NCI-H187 treated with DMSO at 0.1 percent for 48 hours (cell line): ENCODE results near the gene EXOC4.
"Not testable (repeated sequence)": the region's sequence is repeated elsewhere in the genome, so short reads cannot be mapped to it uniquely, and the experiment has no call there.

Experiments used
- DNase-seq: peaks from one replicate; lab custom pipeline; 2025; lab: John Stamatoyannopoulos, UW

The EXOC4 gene

DNA sequence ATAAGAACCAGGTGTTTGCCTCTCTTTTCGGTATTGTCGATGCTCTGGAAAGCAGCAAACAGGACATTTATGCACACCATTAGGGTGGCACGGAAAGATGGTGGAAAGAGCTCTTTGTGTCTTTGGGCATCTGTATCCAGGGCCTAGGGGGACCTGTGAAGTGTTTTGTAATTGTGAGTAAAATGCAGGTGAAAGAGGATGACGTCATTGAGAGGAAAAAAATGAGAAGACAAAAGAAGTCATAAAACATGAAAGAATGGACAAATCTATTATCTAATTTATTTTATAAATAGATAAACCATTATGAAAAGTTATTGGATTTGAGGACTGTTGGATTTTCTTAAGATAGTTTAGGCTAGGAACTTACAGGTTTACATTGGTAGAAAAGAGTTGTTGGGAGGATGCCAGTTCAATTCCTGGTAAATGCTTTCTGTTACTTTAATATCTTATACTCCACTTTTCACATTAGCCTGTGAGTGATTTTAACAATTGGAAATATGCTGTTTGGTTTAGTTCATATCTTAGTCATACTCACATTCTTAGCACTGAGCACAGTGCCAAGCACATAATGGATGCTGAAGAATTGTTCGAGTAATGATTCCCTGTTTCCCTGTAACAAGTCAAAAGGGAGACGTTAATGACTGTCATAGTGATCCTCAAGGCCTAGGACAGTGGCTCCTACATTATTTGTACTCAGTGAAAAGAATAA lies 62.6 kb downstream of the EXOC4 start:
- DNase-seq, result no peak

DNA sequence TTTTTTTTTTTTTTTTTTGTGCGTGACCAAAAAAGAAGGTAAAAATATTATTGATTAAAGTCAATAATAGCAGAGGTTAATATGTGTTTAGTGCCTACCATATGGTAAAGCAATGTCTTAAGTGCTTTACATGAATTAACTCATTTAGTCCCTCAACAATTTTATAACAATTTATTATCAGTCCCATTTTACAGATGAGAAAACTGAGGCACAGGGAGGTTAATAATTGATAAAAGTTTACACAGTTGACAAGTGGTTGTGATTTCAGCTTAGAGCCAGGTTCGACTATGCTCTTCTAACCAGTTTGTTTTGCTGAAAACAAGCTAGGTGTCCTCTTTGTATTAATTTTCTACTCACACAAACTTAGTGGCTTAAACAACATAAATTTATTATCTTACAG lies 67.0 kb downstream of the EXOC4 start:
- DNase-seq, result no peak

DNA sequence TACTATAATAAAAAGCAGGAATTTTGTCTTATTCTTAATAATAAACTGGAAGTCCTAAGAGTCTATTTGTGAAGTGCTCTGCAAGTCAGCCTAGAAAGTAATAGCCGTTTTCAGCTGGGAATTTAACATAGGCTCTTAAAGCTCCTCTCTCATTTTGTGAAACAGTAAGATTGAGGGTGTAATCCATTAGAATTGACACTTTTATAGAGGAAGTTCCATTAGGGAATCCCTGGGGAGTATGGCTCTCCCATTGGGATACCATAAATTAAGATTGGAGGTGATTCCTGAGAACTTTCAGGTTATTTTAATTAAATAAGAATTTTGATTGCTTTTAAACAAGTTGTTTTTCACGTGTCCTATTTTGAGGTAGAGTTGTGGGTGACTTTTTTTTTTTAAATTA lies 68.0 kb downstream of the EXOC4 start:
- no peak for DNase-seq

DNA sequence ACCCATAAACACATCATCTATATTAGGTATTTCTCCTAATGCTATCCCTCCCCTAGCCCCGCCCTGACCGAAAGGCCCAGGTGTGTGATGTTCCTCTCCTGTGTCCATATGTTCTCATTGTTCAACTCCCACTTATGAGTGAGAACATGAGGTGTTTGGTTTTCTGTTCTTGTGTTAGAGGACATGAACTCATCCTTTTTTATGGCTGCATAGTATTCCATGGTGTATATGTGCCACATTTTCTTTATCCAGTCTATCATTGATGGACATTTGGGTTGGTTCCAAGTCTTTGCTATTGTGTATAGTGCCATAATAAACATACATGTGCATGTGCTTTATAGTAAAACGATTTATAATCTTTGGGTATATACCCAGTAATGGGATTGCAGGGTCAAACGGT lies 68.5 kb downstream of the EXOC4 start:
- not testable (repeated sequence) for DNase-seq

DNA sequence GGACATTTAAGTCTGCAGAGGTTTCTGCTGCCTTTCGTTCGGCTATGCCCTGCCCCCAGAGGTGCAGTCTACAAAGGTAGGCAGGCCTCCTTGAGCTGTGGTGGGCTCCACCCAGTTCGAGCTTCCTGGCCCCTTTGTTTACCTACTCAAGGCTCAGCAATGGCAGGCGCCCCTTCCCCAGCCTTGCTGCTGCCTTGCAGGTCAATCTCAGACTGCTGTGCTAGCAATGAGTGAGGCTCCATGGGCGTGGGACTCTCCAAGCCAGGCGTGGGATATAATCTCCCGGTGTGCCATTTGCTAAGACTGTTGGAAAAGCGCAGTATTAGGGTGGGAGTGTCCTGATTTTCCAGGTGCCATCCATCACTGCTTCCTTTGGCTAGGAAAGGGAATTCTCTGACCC lies 73.9 kb downstream of the EXOC4 start:
- DNase-seq, result not testable (repeated sequence)

DNA sequence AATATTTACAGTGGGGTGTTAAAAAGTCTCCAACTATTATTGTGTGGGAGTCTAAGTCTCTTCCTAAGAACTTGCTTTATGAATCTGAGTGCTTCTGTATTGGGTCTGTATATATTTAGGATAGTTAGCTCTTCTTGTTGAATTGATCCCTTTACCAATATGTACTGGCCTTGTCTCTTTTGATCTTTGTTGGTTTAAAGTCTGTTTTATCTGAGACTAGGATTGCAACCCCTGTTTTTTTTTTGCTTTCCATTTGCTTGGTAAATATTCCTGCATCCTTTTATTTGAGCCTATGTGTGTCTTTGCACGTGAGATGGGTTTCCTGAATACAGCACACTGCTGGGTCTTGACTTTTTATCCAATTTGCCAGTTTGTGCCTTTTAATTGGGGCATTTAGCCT lies 75.1 kb downstream of the EXOC4 start:
- DNase-seq, result not testable (repeated sequence)

DNA sequence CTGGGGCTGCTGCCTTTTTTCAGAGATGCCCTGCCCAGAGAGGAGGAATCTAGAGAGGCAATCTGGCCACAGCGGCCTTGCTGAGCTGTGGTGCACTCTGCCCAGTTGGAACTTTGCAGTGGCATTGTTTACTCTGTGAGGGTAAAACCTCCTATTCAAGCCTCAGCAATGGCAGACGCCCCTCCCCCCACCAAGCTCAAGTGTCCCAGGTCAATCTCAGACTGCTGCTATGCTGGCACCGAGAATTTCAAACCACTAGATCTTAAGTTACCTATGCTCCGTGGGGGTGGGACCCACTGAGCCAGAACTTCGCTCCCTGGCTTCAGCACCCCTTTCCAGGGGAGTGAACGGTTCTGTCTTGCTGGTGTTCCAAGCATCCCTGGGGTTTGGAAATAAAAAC lies 77.2 kb downstream of the EXOC4 start:
- DNase-seq, result no peak

DNA sequence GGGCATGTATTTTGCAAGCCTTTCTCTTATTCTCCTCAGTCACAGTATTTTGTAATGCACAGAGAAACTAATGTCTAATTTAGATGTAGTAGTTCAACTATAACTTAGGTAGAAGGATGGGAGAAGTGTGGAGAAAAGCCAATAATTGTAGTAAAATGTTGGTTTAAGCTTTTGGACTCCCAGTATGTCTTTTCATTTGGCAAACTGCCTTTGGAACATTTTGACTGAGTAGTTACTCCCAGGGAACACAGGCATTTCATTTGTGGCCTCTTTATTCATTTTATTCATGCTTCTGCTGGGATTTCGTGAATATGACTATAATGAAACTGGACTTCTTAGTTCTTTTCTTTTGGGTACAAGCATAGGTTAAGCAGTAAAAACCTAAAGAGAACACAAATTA lies 79.0 kb downstream of the EXOC4 start:
- DNase-seq, result no peak

DNA sequence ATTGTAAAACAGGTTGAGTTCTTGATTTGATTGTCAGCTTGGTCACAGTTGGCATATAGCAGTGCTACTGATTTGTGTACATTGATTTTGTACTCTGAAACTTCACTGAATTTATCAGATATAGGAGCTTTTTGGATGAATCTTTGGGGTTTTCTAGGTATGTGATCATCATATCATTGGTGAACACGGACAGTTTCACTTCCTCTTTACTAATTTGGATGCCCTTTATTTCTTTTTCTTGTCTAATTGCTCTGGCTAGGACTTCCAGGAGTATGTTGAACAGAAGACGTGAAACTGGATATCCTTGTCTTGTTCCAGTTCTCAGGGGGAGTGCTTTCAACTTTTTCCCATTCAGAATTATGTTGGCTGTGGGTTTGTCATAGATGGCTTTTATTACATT lies 86.9 kb downstream of the EXOC4 start:
- DNase-seq, result no peak

DNA sequence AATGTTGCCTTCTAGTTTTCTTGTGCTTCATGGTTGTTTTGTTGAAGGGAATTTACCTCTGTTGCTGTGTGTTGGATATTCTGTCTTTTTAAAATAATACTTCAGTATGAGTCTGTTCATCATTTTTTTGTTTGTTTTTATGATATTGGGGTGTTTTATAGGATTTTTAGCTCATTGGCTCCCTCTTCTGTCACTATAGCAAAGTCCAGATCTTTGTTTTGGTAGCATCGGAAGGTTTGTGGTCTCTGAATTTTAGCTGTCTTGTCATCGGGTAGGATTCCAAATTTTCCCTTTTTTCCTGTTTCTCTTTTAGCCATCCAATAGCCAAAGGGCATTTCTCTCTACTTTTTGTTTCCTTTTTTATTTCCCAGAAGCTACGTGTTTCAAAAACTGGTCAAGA lies 91.4 kb downstream of the EXOC4 start:
- no peak for DNase-seq

DNA sequence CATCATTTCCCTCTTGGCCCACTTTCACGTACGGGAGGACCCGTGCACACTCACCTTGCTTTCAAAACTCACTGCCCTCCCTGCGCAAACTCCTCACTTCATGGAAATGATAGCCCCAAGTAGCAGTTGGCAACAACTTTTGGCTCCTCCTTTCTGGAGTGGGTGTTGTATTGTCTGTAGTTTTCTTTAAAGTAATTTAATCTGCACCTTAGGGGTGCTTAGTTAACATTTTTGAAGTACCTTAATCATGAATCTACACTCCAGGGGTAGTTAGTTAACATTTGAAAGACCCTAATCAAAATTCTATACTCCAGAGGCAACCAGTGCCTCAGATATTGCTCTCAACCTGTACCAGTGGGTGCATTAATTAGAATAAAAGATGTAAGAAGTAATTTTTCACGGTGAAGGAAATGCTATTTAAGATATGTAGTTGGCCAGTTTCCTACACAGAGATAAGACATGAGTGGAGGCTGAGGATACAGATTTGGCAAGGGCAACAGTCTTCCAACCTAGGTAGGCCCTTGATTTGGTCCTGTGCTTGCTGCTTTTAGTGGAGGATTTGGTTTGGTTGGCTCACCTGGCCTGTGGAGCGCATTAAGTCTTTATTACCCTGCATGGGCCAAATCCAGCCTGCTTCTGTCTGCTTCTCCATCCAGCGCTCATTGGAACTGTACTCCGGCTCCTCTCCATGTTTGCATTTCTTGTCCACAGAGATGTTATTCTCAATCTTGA lies 93.0 kb downstream of the EXOC4 start:
- no peak for DNase-seq

DNA sequence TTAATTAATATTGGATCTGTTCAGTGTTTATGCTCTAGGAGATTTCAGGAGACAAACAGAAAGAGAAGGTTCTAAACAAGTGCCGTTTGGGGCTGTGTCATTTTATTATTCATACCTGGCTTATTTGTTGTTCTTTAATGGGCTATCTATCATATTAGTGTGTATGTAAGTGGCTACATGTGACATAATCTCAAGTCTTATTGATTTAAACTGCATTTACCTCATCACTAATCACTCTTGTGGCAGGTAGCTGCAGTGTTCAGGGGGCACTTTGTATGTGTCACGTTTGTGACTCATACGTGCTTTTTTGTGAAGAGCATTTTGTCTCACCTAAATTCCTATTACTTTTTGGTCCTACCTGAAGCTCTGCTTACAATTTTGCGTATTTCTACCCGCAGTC lies 95.4 kb downstream of the EXOC4 start:
- no peak for DNase-seq

DNA sequence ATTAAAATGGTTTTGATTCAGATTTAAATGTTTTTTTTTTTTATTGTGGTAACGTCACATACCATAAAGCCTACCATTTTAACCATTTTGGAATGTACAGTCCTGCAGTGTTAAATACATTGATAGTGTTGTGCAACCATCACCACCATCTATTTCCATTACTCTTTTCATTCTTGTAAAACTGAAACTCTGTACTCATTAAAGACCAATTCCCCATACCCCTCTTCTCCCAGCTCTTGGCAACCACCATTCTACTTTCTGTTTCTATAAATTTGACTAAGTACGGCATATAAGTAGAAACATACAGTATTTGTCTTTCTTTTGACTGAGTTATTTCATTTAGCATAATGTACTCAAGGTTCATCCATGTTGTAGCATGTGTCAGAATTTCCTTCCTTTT lies 96.2 kb downstream of the EXOC4 start:
- DNase-seq, result no peak

DNA sequence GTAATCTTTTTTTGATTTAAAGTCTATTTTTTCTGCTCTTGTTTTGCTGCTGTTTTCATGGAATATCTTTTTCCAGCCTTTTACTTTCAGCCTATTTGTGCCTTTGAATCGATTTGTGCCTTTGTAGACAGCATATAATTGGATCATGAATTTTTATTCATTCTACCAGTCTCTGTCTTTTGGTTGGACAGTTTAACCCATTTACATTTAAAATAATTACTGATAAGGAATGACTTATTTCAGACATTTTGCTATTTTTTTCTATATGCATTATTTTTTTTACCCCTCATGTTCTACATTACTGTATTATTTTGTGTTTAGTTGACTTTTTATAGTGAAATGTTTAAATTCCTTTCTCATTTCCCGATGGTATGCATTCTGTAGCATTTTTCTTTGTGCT lies 99.6 kb downstream of the EXOC4 start:
- no peak for DNase-seq

DNA sequence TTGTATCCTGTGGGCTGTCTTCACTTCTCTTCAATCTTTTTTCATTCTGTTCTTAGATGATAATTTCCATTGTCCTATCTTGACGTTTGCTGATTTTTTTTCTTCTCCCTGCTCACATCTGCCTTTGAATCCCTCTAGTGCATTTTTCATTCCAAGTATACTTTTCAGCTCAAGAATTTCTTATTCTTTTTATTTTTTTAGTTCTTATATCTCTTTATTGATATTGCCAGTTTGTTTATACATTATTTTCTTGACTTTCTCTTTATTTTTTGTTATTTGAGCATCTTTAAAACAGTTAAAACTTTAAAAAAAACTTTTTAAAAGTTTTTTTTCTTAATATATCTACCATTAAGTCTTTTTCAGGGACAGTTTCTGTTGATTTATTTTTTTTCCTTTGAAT lies 100.9 kb downstream of the EXOC4 start:
- no peak for DNase-seq

DNA sequence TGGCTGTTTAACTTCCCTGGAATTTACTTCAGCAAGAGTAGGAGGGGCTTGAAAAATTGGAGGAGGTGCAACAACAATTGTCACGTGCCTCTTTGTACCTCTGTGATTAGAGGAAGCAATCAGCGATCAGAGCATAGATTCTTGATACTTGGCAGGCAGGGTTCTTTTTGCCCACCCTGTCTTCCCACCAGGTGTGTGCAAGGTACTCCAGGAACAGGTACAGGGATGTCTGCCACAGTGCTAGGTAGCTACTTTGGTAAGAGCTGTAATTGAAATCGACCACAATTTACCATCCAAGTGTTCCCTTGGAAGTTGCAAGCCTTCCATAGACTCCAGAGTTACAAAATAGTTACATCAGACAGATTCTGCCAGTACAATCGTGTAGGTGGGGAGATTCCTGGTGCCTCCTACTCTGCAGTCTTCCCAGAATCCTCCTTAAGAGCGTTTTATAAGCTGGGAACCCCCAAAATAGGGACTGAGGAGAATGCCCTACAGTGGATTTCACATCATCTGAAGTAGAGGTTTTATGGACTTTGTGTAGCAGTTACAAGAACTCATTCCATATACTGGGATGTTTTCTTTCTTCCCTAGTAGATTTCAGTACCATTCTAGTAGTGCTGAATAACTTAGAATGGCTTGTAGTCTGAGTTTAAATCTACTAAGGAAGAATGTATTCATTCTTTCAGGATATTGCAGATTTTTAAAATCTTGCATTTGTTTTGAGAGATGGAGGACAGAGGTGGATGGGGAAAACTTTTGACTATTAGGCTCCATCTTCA lies 101.9 kb downstream of the EXOC4 start:
- DNase-seq, result no peak

DNA sequence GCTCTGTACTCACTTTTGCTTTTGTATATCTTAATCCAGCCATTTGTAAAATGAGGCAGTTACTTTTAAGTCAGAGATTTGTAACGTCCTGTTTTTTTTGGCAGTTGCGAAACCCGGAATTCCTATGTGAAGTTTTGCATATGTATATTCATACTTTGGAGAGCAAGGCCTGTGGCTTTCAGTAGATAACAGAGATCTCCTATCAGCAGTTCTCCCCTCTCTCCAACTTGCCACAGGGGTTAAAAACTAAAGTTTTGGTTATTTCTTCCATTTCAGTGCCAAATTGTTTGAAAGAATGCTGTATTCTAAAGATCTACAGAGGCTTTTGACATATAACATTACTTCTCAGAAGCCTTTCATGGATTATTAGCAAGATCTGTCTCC lies 102.4 kb downstream of the EXOC4 start:
- DNase-seq, result no peak

DNA sequence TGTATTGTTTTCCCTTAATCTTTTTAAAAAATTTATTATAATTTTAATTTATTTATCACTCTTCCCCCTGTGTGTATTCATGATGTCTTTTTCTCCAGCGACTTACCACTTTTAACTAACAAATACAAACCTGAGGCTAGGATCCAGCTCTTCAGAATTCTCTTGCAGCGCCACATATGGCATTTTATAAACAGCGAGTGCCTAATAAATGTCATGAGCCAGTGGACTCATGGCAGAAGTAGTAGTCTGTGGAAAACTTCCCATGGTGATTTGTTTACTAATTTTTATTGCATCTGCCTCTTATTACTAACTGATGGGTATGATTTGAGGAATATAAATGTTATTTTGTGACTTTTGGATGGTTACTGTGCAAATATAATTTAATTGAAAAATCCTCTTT lies 102.9 kb downstream of the EXOC4 start:
- DNase-seq, result no peak

DNA sequence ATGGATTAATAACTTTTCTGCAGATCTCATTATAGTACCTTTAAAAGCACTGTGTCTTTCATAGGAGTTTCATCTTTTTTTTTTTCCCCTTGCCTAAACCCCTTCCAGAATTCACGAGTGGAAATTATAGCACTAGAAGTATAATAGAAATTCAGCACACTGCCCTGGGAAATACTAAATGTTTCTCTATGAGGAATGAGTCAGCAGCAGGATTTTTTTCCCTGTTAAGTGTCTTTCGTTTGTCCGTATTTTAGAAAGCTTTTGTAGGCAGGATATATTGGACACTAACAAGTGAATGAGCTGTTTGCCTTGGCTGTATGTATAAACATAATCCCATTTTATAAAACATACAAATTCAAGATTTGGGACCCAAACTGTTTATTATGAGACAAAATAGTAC lies 105.8 kb downstream of the EXOC4 start:
- no peak for DNase-seq

DNA sequence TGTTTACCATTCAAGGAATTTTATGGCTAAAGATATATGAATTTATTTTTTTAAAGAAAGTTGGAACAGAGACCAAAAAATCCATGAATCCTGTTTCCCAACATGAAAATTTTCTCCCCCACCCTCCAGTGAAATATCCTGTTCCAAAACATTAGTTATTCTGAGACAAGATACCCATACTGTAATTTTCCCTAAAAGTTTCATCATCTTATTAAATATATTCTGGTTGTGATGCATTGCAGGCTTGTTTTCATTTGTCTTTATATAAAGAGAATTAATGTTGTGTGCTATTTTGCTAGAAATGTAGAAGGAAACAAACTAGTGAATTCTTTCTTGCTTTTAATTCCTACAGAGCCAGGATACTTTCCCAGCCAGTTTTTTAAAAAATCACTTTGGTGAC lies 106.6 kb downstream of the EXOC4 start:
- no peak for DNase-seq

DNA sequence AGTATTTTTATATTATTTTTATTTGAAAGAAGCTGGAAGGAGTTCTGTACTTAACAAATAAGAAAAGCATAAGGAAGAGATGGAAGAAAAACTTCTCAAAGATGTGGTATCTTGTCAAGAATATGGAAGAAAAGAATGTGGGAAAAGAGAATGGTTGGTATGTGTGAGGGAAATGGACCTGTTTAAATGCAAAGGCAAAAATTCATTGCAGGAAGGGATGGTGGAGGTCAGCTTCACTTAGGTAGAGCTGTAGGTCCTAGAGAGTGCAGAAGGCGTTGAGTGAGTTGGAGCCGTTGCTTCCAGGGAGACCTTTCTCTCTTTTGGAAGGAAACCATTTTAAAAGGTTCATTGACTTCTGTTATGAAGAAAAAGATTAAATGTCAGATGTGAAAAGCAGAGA lies 107.3 kb downstream of the EXOC4 start:
- DNase-seq, result no peak

DNA sequence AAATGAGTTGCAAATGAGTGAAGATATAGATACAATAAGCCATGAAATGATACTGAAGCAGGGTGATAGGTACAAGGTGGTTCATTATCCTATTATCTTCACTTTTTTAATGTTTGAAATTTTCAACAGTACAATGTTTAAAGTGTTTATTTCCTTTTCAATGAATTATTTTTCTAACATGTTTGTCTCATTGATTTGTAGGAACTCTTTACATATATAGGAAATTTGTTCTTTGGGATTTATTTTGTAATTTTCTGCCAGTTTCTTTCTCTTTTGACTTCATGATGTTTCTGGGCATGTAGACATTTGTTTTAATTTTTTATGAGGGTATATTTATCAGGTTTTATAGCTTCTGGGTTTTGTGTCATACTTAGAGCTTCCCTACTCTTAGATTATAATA lies 108.9 kb downstream of the EXOC4 start:
- DNase-seq, result no peak
